DND-41 (cell line): ENCODE results near the gene CD151.

ENCODE experiments used
- ATAC-seq: fragments of 200-7000 bp; cut with Tn5 transposase; 3 replicates; pipeline ENCODE4 v1.9.1; 2021; ENCODE audit warnings: low read depth; ENCODE audit not compliant: insufficient read depth
- DNase-seq: peaks from one replicate; pipeline ENCODE4 v3.0.0-alpha.2; 2020
- H2AFZ ChIP-seq: 2 replicates; pipeline ENCODE4 v1.6.0; 2012; ENCODE audit warnings: low read depth, low read length
- H3K27ac ChIP-seq: 2 replicates; pipeline ENCODE4 v1.5.1; 2012; ENCODE audit warnings: low read length, inconsistent platforms
- H3K27me3 ChIP-seq: fragments of 200-600 bp; sonication (generic); 2 replicates; pipeline ENCODE4 v1.6.0; 2012; ENCODE audit warnings: low read length, mild to moderate bottlenecking, inconsistent platforms; ENCODE audit not compliant: insufficient read depth, poor library complexity
- H3K36me3 ChIP-seq: 2 replicates; pipeline ENCODE4 v1.5.1; 2012; ENCODE audit warnings: low read length, inconsistent platforms; ENCODE audit not compliant: insufficient read depth
- H3K4me1 ChIP-seq: 2 replicates; pipeline ENCODE4 v1.5.1; 2012; ENCODE audit warnings: mild to moderate bottlenecking, low read length; ENCODE audit not compliant: insufficient read depth
- H3K4me2 ChIP-seq: 2 replicates; pipeline ENCODE4 v1.6.0; 2012; ENCODE audit warnings: mild to moderate bottlenecking, moderate library complexity, low read length, inconsistent platforms; ENCODE audit not compliant: insufficient read depth
- H3K4me3 ChIP-seq, 2 experiments: fragments of 200-600 bp in 1 of 2; shearing (Covaris generic) in 1 of 2; 2 replicates each; pipeline ENCODE4 v1.5.1; 2012 to 2016; ENCODE audit warnings: inconsistent platforms in 2 of 2, low read length in 2 of 2, mild to moderate bottlenecking in 2 of 2, low read depth in 1 of 2, moderate library complexity in 1 of 2
- H3K79me2 ChIP-seq: 2 replicates; pipeline ENCODE4 v1.6.0; 2012; ENCODE audit warnings: low read length, inconsistent platforms; ENCODE audit not compliant: insufficient read depth
- H3K9ac ChIP-seq: 2 replicates; pipeline ENCODE4 v1.6.0; 2012; ENCODE audit warnings: low read depth, mild to moderate bottlenecking, inconsistent platforms, low read length, moderate library complexity
- H3K9me3 ChIP-seq: 2 replicates; pipeline ENCODE4 v1.5.1; 2012; ENCODE audit warnings: low read length, moderate library complexity, mild to moderate bottlenecking, inconsistent platforms; ENCODE audit not compliant: insufficient read depth, severe bottlenecking
- H4K20me1 ChIP-seq: 2 replicates; pipeline ENCODE4 v1.6.0; 2012; ENCODE audit warnings: low read length; ENCODE audit not compliant: insufficient read depth
- CTCF ChIP-seq: IDR thresholded peaks from 2 replicates; pipeline ENCODE4 v1.5.1; 2012; ENCODE audit warnings: borderline replicate concordance, low read length, moderate library complexity, mild to moderate bottlenecking; ENCODE audit not compliant: poor library complexity, severe bottlenecking; ENCODE audit errors: extremely low read depth
- EZH2 ChIP-seq: IDR thresholded peaks from 3 replicates; pipeline ENCODE4 v1.6.1; 2012; ENCODE audit warnings: borderline replicate concordance, low read depth, mild to moderate bottlenecking, moderate library complexity, low read length, inconsistent platforms; ENCODE audit not compliant: severe bottlenecking

The CD151 gene

GRCh38 chr11:862696-863022 is 29.9 kb downstream of the CD151 start:
- H3K36me3 ChIP-seq = no peaks in the 10 kb centered on the region
- no peak overlapping the region for H2AFZ ChIP-seq
- H4K20me1 ChIP-seq = peaks cover 14% of the 10 kb centered on the region
- ATAC-seq = no peak
- H3K4me1 ChIP-seq = no peaks in the 10 kb centered on the region
- H3K79me2 ChIP-seq = no peaks in the 10 kb centered on the region
- DNase-seq = no peak
- H3K27me3 ChIP-seq = no peaks in the 10 kb centered on the region
- H3K27ac ChIP-seq = no peak overlapping the region
- H3K9ac ChIP-seq = no peak overlapping the region
- H3K4me3 ChIP-seq = no peak overlapping the region
- no peak overlapping the region for H3K4me2 ChIP-seq
- TF ChIP-seq CTCF = no peak
- TF ChIP-seq EZH2 = no peak
- H3K9me3 ChIP-seq = no peaks in the 10 kb centered on the region

DNA sequence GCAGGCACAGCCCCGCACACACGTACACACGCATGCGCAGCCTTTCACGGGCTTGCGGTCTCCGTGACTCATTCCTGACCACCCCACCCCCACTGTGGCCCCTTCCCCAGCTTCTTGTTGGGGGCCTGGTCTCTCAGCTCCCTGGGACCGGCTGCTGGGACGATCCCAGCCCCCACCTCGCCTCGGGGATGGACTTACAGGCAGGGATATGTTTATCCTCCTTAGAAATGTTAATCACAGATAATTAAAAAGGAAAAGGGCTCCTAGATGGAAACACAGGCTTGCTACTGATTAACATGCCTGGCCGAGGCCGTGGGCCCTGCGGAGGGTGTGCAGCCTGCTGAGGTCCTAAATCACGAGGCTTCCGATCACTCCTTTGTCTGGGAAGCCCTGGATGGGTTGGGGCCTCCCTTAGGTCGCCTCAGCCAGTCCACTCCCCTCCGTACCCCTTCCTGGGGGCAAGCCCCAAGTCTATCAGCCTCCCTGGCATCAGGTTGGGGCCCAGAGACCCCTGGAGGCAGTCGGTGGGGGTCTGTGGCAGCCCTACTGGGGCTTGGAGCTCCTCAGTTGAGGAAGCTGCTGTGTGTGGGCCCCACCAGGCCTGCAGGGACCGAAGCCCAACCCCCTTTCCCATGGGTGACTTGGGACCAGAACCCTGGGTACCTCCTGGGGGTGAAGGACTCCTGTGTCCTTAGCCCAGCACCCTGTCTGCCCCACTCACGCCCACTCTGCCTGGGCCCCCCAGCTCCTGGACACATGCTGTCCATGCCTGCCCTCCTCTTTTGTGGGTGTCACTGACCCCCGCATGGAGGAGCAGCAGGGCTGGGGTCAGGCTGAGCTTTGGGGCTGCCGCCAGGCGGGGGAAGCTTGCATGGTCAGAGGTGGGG is 30.5 kb downstream of the CD151 start:
- Histone ChIP-seq H3K36me3 (peaks cover 3% of the 10 kb centered on the region; the same call in 1 of the 2 replicates), H3K4me1 (no peaks in the 10 kb centered on the region), H3K79me2 (no peaks in the 10 kb centered on the region), H4K20me1 (peaks cover 15% of the 10 kb centered on the region; the same call in 1 of the 2 replicates), H3K9ac (no peak overlapping the region), H3K4me3 (no peak overlapping the region), H3K27ac (no peak overlapping the region), H3K27me3 (no peaks in the 10 kb centered on the region), H3K9me3 (no peaks in the 10 kb centered on the region), H3K4me2 (no peak overlapping the region), H2AFZ (no peak overlapping the region)
- TF ChIP-seq CTCF = no peak
- TF ChIP-seq EZH2 = no peak
- DNase-seq (no peak), ATAC-seq (0 out of 3 replicates have a peak, but pooled peaks have one; percentile 3)

- Histone ChIP-seq H2AFZ (no peak overlapping the region), H3K4me2 (no peak overlapping the region), H3K36me3 (peaks cover 10% of the 10 kb centered on the region), H3K4me3 (no peak overlapping the region), H3K4me1 (no peaks in the 10 kb centered on the region), H3K79me2 (no peaks in the 10 kb centered on the region), H3K27ac (no peak overlapping the region), H3K9ac (no peak overlapping the region), H3K27me3 (no peaks in the 10 kb centered on the region), H4K20me1 (peaks cover 19% of the 10 kb centered on the region; the same call in 1 of the 2 replicates), H3K9me3 (no peaks in the 10 kb centered on the region)
- DNase-seq = no peak
- ATAC-seq = peak; percentile 2; the same call in 1 of the 3 replicates
- TF ChIP-seq CTCF (no peak), EZH2 (no peak)
These were observed 31.4 kb downstream of the CD151 start for GRCh38 chr11:863910-864827.
